Esophagus mucosa (tissue), 1 donor: ENCODE measurements around the gene TSPOAP1. TPM values are rescaled to one million over a fixed set of nuclear protein-coding genes. Genes with fewer than 3 reads are reported as not detected.

Experiments
- ATAC-seq: fragments of 200-7000 bp; cut with Tn5 transposase; one replicate; pipeline ENCODE4 v1.9.1; 2020
- total RNA-seq: library from RNA; stranded (reverse); gene quantifications from one replicate; pipeline ENCODE4 v1.2.4, GENCODE V29; 2023
- donor health status: DM: yes; HTN: yes; CAD: no.

Gene TSPOAP1
- total RNA-seq, 1 donor from 2014 or later = 2.6 TPM

GRCh38 chr17:58339755-58340404 is 11.3 kb upstream of the TSPOAP1 start:
- no peak for ATAC-seq

GRCh38 chr17:58338841-58339754 is 10.5 kb upstream of the TSPOAP1 start:
- ATAC-seq = peak; percentile 28

DNA sequence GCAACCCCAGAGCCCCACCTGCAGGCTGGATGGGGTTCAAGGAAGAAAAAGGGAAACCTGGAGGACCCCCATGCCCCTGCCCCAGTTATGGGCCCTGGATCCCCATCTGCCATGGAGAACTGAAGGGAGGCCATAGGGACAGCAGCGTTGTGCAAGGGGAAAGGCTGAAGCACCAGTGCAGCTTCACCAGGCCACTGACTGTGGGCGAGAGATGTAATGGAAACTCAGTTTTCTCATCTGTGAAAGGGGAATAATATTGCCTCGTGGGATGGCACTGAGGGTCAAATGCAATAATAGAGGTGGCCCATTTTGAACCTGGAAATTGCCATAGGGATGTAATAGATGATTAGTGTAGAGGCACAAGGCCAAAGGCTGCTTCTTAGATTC is 9.9 kb upstream of the TSPOAP1 start:
- no peak for ATAC-seq

- ATAC-seq = peak; percentile 72
These were observed 9.2 kb upstream of the TSPOAP1 start for GRCh38 chr17:58337600-58338453.

DNA sequence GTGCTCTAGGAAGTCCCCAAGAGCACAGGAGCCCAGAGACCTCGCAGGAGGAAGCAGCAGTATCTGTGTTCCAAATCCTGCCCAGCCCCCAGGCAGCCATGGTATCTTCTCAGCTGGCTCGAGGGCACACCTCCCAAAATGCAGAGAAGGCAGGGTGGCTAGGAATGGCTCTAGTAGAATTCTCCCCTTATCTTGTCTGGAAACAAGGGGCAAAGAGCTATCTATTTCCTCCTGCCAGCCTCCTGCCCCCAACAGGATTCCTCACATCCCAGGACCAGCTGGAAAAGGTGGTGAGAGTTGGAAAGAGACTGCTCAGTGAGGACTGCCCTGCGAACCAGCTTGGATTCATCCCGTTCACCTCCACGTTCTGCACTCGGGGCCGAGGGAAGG is 8.6 kb upstream of the TSPOAP1 start:
- ATAC-seq = no peak

GRCh38 chr17:58336456-58337209 is 8.0 kb upstream of the TSPOAP1 start:
- ATAC-seq = no peak

DNA sequence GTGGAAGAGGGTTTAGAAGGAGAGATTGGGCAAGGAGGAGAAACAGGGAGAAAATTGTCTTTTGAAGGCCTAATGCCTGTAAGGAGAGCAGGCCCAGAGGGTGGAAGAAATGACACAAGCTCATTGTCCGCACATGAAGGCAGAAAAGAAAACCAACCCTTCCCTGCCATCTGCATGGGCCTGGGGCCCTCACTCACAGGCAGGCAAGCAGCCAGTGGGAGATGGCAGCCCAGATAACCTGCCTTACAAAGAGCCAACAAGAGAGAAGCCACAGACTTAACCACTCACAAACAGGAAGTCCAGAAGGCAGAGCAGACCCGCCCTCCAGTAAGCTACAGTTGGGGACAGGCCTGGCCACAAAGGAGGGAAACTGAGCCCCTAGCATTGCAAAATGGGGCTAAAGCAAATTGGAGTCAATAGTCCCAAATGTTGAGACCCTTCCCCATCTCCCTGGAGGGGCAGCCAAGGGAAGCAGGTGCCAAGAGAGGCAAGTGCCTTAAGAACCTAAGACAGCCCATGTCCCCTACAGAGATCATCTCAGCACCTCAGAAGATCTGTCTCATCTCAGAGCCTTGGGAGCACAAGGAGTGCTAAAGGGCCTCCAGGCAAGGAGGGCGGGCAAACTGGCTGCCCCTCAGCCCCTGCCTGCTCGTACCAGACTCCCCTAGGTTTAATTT is 7.3 kb upstream of the TSPOAP1 start:
- ATAC-seq = no peak

DNA sequence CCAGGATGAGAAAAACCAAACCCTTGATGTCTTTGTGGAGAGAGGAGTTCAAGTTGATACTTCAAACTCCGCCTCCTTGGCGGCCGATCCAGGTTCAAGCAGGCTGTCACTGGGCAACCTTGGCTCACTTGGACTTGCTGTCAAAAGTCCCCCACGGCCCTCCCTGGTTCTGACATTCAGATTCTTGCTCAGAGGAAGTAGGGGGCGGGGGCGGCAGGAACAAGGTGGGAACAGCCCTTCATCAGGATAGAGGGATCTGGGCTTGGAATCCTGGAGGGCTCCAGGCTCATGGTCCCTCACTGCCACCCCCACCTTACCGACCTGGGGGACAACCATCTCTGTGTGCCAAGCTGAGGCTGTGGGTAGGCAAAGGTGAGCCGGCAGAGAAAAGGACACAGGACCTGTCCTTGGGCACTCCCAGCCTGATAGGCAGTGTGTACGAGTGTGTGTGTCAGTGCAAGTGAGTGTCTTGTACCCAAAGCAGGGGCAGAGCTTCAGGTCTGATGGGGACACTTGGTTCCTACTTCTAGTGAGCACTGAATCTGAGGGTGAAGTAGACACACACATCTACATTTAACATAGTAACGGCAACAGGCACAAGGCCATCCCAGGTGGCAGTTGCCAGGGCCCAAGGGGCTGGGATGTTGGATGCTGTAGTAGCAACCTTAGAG is 6.6 kb upstream of the TSPOAP1 start:
- ATAC-seq = no peak

DNA sequence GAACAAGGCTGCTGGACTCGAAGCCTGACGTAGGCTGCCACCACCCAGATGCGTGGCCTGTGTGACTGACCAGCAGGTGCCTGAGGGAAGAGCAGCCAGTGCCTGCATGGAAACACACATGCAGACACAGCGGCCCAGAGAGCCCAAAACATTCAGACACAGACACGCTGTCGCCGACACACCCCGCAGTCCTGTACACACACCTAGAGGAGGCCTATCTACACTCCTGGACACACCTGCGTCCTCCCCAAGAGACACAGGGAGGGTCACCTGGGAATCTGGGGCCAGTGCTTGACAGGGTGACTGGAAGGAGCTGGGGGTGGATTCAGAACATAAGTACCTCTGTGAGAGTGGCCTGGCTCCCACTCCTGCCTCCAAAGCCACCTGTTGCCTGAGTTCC is 6.1 kb upstream of the TSPOAP1 start:
- ATAC-seq = no peak

DNA sequence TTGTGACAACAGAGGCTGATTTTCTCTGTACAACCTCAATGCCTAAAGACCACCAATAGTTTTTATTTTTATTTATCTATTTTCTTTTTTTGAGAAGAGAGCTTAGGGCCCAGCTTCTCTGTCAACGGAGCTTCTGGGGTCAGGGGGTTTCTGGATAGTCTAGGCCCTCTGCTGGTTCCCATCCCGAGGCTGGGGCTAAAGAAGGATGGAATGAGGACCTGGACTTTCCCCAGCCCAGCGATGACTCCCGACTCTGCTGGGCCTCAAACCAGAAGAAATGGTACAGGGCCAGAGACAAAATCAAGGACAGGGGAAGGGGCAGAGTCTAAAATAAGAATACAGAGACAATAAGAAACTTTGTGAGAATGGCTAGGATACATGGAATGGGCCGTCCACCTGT is 5.7 kb upstream of the TSPOAP1 start:
- no peak for ATAC-seq

DNA sequence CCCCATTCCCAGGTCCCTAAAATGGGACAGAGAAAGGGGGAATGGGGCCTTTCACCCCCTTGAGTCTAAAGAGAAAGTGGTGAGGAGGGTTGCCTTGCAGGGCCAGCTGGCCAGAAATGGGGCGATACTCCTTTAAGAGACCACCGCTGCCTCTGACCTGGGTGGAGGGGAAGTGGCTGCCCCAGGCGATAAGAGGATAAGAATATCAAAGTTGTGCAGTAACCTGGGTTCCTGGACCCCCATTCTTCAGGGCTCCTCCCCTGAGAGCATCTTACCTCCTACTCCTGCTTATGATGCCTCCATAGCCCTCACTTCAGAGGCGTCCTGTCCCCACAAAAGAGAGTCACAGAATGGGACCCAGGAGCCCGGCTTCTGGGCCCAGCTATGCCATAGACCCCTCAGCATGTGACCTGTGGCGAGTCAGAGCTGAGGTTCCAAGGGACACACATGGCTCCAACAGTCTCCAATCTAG is 5.2 kb upstream of the TSPOAP1 start:
- no peak for ATAC-seq

DNA sequence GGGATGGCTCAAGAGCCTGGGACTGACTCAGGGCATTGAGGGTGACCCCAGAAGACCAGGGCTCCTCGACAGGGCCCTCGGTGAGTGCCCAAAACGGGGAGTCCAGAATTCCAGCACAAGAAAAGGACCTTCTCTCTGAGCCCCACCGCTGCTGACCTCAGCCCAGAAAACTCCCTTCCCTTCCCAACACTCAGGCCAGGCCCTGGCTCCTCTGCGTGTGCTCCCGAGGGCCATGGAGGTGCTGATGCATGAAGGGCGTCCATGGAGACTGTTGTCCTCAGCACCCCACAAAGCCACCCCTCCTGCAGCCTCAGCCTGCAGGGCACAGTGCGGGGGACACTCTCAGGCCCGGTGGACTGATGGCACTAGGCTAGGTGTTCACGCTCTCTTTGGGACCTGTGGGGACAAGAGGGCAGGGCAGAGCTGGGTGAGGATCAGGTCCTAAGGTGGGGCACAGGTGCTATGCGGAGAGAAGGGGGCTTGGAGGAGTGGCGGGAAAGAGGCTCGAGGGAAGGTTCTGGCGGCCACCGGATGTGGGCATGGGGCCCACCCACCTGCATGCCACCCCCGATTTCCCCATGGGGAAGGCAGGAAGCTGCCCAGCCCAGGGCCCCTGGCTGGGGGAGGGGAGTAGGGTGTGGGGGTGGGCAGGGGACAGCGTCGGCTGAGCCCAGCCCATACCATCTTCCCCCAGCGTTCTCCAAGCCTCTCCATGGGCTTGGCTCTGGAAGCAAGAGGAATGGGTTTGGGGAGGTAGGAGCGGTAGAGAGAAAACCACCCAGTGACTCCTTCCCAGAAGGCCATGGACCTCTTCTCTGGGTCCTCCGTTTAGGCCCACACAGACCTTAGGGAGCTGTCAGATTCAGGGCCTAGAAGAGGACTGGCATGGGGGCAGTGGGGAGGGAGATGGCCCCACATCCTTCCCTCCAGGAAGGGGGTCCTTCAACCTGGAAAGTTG is 4.5 kb upstream of the TSPOAP1 start:
- ATAC-seq = no peak

- peak; percentile 51 for ATAC-seq
These were observed 3.5 kb upstream of the TSPOAP1 start for GRCh38 chr17:58331815-58332777.

DNA sequence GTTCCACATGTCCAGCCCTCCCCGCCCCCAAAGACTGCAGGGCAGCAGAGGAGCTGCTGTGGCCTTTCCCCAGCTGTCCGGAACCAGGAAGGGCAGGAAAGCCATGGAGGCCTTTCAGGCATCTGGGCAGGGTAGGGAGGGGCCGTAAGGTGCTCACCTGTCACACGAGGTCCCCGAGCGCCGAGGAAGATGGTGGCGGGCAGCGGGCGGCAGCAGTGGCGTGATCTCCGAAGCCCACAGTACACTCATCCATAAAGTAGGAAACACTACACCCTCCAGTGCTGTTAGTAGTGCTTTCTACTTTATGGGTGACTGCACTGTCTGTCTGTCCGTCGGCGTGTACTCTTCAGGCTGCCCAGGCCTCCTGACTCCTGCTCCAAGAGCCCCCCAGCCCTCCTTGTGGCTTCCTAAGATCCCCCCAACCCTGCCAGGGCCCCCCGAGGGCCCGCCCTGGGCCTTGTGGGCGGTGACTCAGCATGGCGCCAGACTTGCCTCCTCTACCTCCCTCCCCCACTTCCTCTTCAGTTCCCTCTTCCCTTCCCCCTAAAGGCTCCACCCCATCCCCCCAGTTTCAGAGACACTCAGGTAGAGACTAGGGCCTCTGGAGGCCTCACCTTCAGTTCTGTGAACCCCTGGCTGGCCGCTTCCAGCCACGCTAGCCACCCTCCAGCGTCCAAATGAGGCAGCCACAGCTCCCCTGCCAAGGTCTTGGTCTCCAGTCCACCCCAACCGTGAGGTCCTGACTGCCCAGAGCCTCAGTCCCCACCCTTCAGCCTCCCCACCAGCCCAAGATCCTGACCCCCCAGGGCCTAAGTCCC is 2.6 kb upstream of the TSPOAP1 start:
- peak; percentile 3 for ATAC-seq

DNA sequence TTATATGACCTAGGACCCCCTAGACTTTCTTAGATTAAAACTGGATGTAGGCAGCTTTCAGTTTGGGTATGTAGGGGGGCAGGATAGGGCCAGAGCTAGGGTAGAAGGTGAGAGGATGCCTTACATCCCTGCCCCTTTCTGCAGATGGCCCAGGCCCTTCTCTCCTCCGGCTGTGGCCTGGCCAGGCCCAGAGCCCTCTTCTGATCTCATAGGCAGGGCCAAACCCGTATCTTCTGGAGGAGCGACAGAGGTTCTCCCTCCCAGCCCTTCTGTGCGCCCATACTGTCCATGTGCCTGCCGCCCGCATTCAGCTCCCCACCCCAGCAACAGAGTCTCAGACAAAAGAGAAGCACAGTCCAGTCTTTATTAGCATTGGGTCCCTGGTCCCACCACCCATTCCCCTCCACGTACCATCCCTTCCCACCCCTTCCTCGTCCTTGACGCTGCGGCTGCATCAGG is 2.0 kb upstream of the TSPOAP1 start:
- ATAC-seq = no peak

- no peak for ATAC-seq
These were observed 1.4 kb upstream of the TSPOAP1 start for GRCh38 chr17:58329810-58330537.
